Stimulated activated CD4-positive, alpha-beta T cell treated with anti-CD3 and anti-CD28 coated beads, Interleukin-15, amount 100 ng/mL, for 24 hours (primary cell): ENCODE measurements around the gene GPR150.

Experiments used
- DNase-seq: peaks from one replicate; pipeline ENCODE4 v3.0.0-alpha.2; 2020

GPR150 gene

GRCh38 chr5:95620030-95620869 is at the start of gene GPR150:
Gene GPR150, plus strand, starts transcription at chr5:95620087. Its CDS starts 189 bp downstream, at chr5:95620276.
- DNase-seq: peak; percentile 78

- DNase-seq: no peak
Observed at GRCh38 chr5:95572016-95572415, 47.9 kb upstream of the GPR150 start.

- DNase-seq: no peak
Observed at GRCh38 chr5:95581576-95581975, 38.3 kb upstream of the GPR150 start.

GRCh38 chr5:95583992-95584391 is 35.9 kb upstream of the GPR150 start:
- no peak for DNase-seq

GRCh38 chr5:95590880-95591279 is 29.0 kb upstream of the GPR150 start:
- no peak for DNase-seq

- DNase-seq: no peak
Observed at GRCh38 chr5:95591490-95591901, 28.4 kb upstream of the GPR150 start.

- no peak for DNase-seq
Observed at GRCh38 chr5:95595289-95595931, 24.5 kb upstream of the GPR150 start.

- no peak for DNase-seq
Observed at GRCh38 chr5:95599252-95599651, 20.6 kb upstream of the GPR150 start.

- no peak for DNase-seq
Observed at GRCh38 chr5:95600557-95600956, 19.3 kb upstream of the GPR150 start.

- no peak for DNase-seq
Observed at GRCh38 chr5:95605786-95606185, 14.1 kb upstream of the GPR150 start.

- DNase-seq: no peak
Observed at GRCh38 chr5:95606419-95606818, 13.5 kb upstream of the GPR150 start.

GRCh38 chr5:95609711-95610110 is 10.2 kb upstream of the GPR150 start:
- no peak for DNase-seq

- no peak for DNase-seq
Observed at GRCh38 chr5:95610546-95610945, 9.3 kb upstream of the GPR150 start.

GRCh38 chr5:95611396-95611795 is 8.5 kb upstream of the GPR150 start:
- no peak for DNase-seq

- DNase-seq: no peak
Observed at GRCh38 chr5:95613514-95613913, 6.4 kb upstream of the GPR150 start.

GRCh38 chr5:95615164-95615467 is 4.8 kb upstream of the GPR150 start:
- DNase-seq: no peak

GRCh38 chr5:95617057-95617456 is 2.8 kb upstream of the GPR150 start:
- no peak for DNase-seq

- no peak for DNase-seq
Observed at GRCh38 chr5:95619096-95619495, 791 bp upstream of the GPR150 start.

- no peak for DNase-seq
Observed at GRCh38 chr5:95619514-95620029, 315 bp upstream of the GPR150 start.

- DNase-seq: peak; percentile 68
Observed at GRCh38 chr5:95620870-95621838, 1.3 kb downstream of the GPR150 start.

GRCh38 chr5:95621839-95622629 is 2.1 kb downstream of the GPR150 start:
- DNase-seq: peak; percentile 9

- DNase-seq: no peak
Observed at GRCh38 chr5:95623706-95624105, 3.8 kb downstream of the GPR150 start.
